ENCODE data around the gene GIPC2. TPM values are rescaled to one million over a fixed set of nuclear protein-coding genes. Genes with fewer than 3 reads are reported as not detected.

GIPC2 gene
- total and polyA plus RNA-seq, 10 of the 15 experiments (the other 5 are each of a cell fraction or from before 2014, with no cell fraction given) = 0.03 to 0.23 (median 0.06) TPM; not detected in 2

GRCh38 chr1:78029793-78030192 lies 16.0 kb upstream of the GIPC2 start (continued):
- TF ChIP-seq ZBTB11 (CRISPR knock-in tag; IDR thresholded peaks at IDR 0.05) (no peak), ZZZ3 (IDR thresholded peaks at IDR 0.05; ENCODE audit: control insufficient read depth, insufficient read length, low read depth) (no peak), ZNF592 (IDR thresholded peaks at IDR 0.05) (no peak), TARDBP (IDR thresholded peaks at IDR 0.05; ENCODE audit: borderline replicate concordance) (no peak)

Data from GM12878 (cell line).